GM18873 (cell line): ENCODE measurements around the gene RNF39.
"Not testable (repeated sequence)": the region's sequence is repeated elsewhere in the genome, so short reads cannot be mapped to it uniquely, and the experiment has no call there.

ENCODE experiments used
- ATAC-seq: cut with Tn5 transposase; IDR thresholded peaks from one replicate; pipeline ENCODE4 v1.9.1; 2021; ENCODE audit warnings: mild to moderate bottlenecking, moderate library complexity, moderate number of reproducible peaks; ENCODE audit not compliant: unreplicated experiment, low FRiP score

Gene RNF39

GRCh38 chr6:30062471-30063178, 12.9 kb downstream of the RNF39 start:
- no peak for ATAC-seq

- peak; percentile 15 for ATAC-seq
These were observed 13.6 kb downstream of the RNF39 start for GRCh38 chr6:30061858-30062458.

GRCh38 chr6:30061092-30061857, 14.3 kb downstream of the RNF39 start, which contains the start of gene POLR1H:
POLR1H (plus strand) TSS chr6:30061265; CDS start chr6:30061525, 260 bp downstream.
- peak; percentile 74 for ATAC-seq

GRCh38 chr6:30060606-30061091, 14.9 kb downstream of the RNF39 start:
- ATAC-seq, result no peak

GRCh38 chr6:30055513-30055912, 20.1 kb downstream of the RNF39 start:
- ATAC-seq, result no peak

- ATAC-seq, result no peak
These were observed 21.9 kb downstream of the RNF39 start for GRCh38 chr6:30053682-30054081.

GRCh38 chr6:30047220-30047619, 28.3 kb downstream of the RNF39 start:
- ATAC-seq, result no peak

- no peak for ATAC-seq
These were observed 30.9 kb downstream of the RNF39 start for GRCh38 chr6:30044630-30045029.

GRCh38 chr6:30043744-30044143, 31.8 kb downstream of the RNF39 start:
- no peak for ATAC-seq

GRCh38 chr6:30042914-30043313, 32.7 kb downstream of the RNF39 start:
- no peak for ATAC-seq

- ATAC-seq, result no peak
These were observed 33.1 kb downstream of the RNF39 start for GRCh38 chr6:30042476-30042875.

- no peak for ATAC-seq
These were observed 33.7 kb downstream of the RNF39 start for GRCh38 chr6:30041821-30042220.

- no peak for ATAC-seq
These were observed 34.3 kb downstream of the RNF39 start for GRCh38 chr6:30041221-30041620.

- ATAC-seq, result no peak
These were observed 38.3 kb downstream of the RNF39 start for GRCh38 chr6:30037182-30037788.

- no peak for ATAC-seq
These were observed 39.8 kb downstream of the RNF39 start for GRCh38 chr6:30035784-30036183.

GRCh38 chr6:30033440-30033839, 42.1 kb downstream of the RNF39 start:
- not testable (repeated sequence) for ATAC-seq

GRCh38 chr6:30031381-30031780, 44.2 kb downstream of the RNF39 start:
- no peak for ATAC-seq

- no peak for ATAC-seq
These were observed 46.0 kb downstream of the RNF39 start for GRCh38 chr6:30029588-30029987.

- no peak for ATAC-seq
These were observed 50.4 kb downstream of the RNF39 start for GRCh38 chr6:30025186-30025585.

GRCh38 chr6:30022712-30023111, 52.9 kb downstream of the RNF39 start:
- not testable (repeated sequence) for ATAC-seq

- no peak for ATAC-seq
These were observed 53.4 kb downstream of the RNF39 start for GRCh38 chr6:30022189-30022588.
